ENCODE measurements around the gene CHD9.

DNA sequence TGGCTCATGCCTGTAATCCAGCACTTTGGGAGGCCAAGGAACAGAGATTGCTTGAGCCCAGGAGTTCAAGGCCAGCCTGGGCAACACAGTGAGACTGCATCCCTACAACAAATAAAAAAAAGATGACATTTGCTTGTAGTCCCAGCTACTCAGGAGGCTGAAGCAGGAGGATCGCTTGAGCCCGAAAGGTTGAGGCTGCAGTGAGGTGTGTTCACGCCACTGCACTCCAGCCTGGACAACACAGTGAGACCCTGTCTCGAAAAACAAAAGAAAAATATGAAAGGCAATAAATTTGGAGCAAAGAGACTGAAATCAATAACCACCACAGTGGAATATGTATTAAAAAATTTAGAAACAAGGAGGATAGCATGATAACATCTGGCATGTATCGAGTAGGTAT, 235.7 kb downstream of the CHD9 start:
- no peak for TF ChIP-seq CTCF (IDR thresholded peaks at IDR 0.05)
- TF ChIP-seq POLR2A (IDR thresholded peaks at IDR 0.05): no peak
- no peak for TF ChIP-seq EP300 (IDR thresholded peaks at IDR 0.05; ENCODE audit: low read depth)
